HG03095 (cell line): ENCODE results near the gene TSGA10IP.
"Not testable (repeated sequence)": the region's sequence is repeated elsewhere in the genome, so short reads cannot be mapped to it uniquely, and the experiment has no call there.

Source experiments
- ATAC-seq: cut with Tn5 transposase; IDR thresholded peaks from one replicate; pipeline ENCODE4 v1.9.1; 2021; ENCODE audit warnings: moderate library complexity; ENCODE audit not compliant: unreplicated experiment

TSGA10IP gene

GRCh38 chr11:65945941-65946558, 770 bp downstream of the TSGA10IP start:
- ATAC-seq = no peak

DNA sequence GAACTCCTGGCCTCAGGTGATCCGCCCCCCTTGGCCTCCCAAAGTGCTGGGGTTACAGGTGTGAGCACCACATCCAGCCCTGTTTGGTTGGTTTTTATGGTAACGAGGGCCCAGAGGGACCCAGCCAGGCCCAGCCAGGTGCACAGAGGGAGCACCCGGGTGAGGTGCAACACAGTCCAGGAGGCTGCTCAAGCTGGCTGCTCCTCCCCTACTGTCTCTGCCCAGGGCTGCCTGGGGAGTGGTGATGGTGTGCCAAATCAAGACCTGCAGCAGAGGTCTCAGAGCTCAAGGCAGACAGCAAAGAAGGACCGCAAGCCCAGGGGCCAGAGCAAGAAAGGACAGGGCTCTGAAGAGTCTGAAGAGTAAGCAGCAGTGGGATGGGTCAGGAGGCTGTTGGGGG, 1.4 kb downstream of the TSGA10IP start:
- ATAC-seq = no peak

GRCh38 chr11:65947133-65947532, 1.9 kb downstream of the TSGA10IP start:
- no peak for ATAC-seq

DNA sequence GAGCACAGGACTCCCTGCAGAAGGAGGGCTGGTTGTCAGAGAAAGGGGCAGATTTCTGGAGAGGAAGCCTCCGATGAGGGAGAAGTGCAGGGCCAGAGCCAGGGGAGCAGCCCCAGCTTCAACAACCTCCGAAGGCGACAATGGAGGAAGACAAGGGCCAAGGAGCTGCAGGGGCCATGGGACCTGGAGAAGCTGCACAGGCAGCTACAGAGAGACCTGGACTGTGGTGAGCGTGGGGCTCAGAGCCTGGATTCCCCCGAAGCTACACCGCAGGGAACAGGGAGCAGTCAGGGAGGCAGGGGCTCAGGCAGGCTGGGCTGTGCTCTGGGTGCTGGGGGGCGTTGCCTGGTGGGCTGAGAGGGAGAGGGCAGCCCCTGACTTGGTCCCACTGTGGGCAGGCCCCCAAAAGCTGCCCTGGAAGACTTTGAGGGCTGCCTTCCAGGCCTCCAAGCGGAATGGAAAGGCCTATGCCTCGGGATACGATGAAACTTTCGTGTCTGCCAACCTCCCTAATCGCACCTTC, 2.4 kb downstream of the TSGA10IP start:
- no peak for ATAC-seq

- not testable (repeated sequence) for ATAC-seq
These were observed 5.4 kb downstream of the TSGA10IP start for GRCh38 chr11:65950711-65951110.

- ATAC-seq = not testable (repeated sequence)
These were observed 6.4 kb downstream of the TSGA10IP start for GRCh38 chr11:65951641-65952040.

DNA sequence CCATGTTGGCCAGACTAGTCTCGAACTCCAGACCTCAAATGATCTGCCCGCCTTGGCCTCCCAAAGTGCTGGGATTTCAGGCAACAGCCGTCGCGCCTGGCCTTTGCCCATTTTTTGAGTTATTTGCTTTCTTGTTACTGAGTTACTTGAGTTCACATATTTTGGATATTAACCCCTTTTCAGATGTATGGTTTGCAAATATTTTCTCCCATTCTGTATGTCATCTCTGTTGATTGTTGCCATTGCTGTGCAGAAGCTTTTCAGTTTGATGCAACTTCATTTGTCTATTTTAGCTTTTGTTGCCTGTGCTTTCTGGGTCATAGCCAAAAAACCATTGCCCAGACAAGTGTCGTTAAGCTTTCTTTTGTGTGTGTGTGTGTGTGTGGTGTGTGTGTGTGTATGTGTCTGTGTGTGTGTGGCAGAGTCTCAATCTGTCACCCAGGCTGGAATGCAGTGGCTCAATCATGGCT, 6.8 kb downstream of the TSGA10IP start:
- no peak for ATAC-seq

DNA sequence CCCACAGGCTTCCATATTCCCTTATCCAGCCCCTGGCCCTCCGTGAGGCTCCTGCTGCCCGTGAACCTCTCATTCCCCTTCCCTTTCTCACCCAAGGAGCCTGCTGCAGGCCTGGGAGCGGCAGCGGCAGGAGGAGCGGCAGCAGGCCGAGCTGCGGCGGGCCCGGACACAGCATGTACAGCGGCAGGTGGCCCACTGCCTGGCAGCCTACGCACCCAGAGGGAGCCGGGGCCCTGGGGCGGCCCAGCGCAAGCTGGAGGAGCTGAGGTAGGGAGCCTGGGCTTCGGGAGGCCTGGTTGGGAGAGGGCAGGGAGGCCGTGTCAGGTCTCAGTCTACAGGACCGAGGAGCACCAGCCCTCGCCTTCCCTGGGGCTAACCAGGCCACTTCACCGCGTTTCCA, 8.2 kb downstream of the TSGA10IP start:
- ATAC-seq = no peak

GRCh38 chr11:65954771-65955170, 9.5 kb downstream of the TSGA10IP start:
- ATAC-seq = no peak

GRCh38 chr11:65958291-65958690, 13.0 kb downstream of the TSGA10IP start:
- no peak for ATAC-seq

DNA sequence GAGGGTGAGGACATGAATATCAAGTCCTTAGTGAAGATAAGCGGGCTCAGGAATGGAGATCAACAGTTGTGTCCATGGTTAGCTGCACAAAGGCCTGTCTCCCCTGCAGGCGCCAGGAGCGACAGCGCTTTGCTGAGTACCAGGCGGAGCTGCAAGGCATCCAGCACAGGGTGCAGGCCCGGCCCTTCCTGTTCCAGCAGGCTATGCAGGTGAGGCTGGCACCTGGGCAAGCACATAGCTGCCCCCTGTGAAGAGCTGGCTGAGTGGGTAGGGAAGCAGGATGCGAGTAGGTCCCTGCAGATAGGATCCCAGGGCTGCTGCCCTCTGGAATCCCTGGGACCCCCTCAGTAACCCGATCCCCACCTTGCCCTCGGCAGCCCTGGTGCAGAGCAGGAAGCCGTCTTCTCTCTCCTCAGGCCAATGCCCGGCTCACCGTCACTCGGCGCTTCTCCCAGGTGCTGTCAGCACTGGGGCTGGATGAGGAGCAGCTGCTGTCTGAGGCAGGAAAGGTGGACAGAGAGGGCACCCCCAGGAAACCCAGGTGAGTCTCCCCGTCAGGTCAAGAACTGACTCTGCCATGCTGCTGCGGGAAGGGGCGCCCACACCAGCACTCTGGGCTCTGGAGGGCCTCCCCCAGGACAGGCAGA, 13.6 kb downstream of the TSGA10IP start:
- ATAC-seq = no peak

- ATAC-seq = no peak
These were observed 15.6 kb downstream of the TSGA10IP start for GRCh38 chr11:65960824-65961266.

DNA sequence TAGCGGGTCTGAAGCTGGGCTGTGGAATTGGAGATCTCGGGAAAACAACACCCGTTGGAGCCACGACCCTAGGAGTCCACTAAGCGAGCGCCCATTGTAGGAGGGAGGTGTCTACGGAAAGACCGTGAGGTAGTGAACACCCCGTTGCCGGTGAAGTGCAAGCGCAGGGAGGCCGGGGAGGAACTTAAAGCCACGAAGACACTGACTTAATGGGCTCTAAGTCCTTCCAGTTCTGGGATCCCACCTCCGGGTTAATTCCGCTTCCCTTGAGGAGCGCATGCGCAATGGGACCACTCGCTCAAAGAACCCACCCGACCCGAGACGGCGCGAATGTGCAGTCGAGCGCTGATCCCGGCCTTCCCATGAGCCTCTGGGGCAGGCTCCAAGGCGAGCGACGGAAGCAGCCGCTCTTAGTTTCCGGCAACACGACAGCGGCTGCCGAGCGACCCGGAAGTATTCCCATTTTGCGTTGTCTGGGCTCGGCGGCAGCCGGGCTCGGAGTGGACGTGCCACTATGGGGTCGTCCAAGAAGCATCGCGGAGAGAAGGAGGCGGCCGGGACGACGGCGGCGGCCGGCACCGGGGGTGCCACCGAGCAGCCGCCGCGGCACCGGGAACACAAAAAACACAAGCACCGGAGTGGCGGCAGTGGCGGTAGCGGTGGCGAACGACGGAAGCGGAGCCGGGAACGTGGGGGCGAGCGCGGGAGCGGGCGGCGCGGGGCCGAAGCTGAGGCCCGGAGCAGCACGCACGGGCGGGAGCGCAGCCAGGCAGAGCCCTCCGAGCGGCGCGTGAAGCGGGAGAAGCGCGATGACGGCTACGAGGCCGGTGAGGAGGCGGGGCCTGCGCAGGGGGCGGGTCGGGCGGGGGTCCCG, 16.2 kb downstream of the TSGA10IP start, which contains the start of gene SART1:
Gene SART1 (plus strand): TSS at position 468 of the 874 bp plus-strand sequence. CDS start 47 bp downstream, at position 515.
- ATAC-seq = peak; percentile 65

DNA sequence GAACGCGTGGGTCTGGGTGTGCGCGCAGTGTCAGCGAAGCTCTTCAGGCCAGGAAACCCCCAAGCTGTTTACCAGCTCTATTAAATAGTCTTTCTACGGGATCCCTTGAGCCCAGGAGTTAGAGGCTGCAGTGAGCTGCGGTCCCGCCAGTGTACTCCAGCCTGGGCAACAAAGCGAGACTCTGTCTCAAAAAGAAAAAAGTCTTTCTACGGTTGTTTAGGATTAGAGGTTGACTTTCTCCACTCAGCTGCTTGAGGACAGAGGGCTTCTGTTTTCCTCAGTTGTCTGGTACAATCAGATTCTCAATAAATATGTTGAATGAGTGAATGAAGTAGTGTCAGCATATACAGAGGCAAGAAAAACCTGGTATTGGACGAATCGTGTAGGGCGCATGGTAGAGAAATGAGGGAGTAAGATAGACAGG, 16.9 kb downstream of the TSGA10IP start:
- no peak for ATAC-seq

- no peak for ATAC-seq
These were observed 19.6 kb downstream of the TSGA10IP start for GRCh38 chr11:65964906-65965305.

DNA sequence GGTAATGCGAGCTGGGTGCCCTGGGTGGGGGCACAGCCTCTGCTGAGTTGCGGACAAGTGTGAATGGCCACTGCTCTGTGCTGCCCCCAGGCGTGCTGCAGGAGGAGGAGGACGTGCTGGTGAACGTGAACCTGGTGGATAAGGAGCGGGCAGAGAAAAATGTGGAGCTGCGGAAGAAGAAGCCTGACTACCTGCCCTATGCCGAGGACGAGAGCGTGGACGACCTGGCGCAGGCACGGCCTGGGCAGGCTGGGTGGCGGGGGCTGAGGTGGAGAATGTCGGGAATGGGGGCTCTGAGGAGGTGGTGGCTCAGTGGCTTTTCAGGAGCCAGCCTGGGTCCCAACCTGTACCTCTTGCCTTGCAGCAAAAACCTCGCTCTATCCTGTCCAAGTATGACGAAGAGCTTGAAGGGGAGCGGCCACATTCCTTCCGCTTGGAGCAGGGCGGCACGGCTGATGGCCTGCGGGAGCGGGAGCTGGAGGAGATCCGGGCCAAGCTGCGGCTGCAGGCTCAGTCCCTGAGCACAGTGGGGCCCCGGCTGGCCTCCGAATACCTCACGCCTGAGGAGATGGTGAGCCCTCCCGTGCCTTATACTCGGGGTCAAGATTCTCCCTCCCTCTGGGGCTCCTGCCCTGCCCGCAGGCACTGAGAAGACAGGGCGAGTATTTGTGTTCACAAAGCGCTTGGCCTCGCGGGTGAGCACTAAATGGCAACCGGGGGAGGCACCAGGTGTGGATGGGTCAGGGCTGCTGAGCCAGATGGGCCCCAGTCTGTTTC, 20.9 kb downstream of the TSGA10IP start:
- ATAC-seq = no peak

DNA sequence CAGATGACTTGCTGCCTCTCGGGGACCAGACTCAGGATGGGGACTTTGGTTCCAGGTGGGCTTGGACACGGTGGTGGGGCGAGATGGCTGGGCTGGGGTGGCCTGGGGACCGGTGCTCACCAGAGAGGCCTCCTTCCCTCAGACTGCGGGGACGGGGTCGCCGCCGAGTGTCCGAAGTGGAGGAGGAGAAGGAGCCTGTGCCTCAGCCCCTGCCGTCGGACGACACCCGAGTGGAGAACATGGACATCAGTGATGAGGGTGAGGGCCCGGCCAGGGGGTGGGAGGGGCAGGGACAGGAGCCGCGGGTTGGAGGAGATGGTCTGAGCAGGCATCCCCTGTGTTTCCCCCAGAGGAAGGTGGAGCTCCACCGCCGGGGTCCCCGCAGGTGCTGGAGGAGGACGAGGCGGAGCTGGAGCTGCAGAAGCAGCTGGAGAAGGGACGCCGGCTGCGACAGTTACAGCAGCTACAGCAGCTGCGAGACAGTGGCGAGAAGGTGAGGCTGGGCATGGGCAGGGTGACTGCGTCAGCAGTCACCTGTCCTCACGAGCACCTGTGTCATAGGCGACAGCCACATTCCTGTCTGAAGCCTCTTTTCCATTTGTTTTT, 22.2 kb downstream of the TSGA10IP start:
- no peak for ATAC-seq

- ATAC-seq = no peak
These were observed 23.6 kb downstream of the TSGA10IP start for GRCh38 chr11:65968600-65969482.

- no peak for ATAC-seq
These were observed 26.8 kb downstream of the TSGA10IP start for GRCh38 chr11:65972116-65972515.
